Ishikawa (cell line): Measurements from ENCODE around the gene JPT2.

Experiments used
- EP300 ChIP-seq: IDR thresholded peaks from 2 replicates; pipeline ENCODE4 v1.6.1; 2012; ENCODE audit warnings: borderline replicate concordance
- TAF1 ChIP-seq: IDR thresholded peaks from 2 replicates; pipeline ENCODE4 v1.6.1; 2012; ENCODE audit warnings: low read depth, mild to moderate bottlenecking
- TEAD4 ChIP-seq: IDR thresholded peaks from 2 replicates; pipeline ENCODE4 v1.6.1; 2012
- YY1 ChIP-seq: IDR thresholded peaks from 2 replicates; pipeline ENCODE4 v1.6.1; 2012; ENCODE audit warnings: low read depth

- no peak for TF ChIP-seq TEAD4
- TF ChIP-seq TAF1 = no peak
- TF ChIP-seq YY1 = no peak
- TF ChIP-seq EP300 = no peak
Observed at GRCh38 chr16:1667916-1668315, 10.2 kb upstream of the JPT2 start.
